Esophagus squamous epithelium (tissue), 5 donors: ENCODE data around the gene DCP1B. TPM values are rescaled to one million over a fixed set of nuclear protein-coding genes. Genes with fewer than 3 reads are reported as not detected.

Experiments
- DNase-seq: peaks from one replicate; lab custom pipeline; 2025; lab: John Stamatoyannopoulos, UW
- H3K27ac ChIP-seq, 4 donors: fragments of 200-600 bp; sonication (generic); one replicate each; pipeline ENCODE4 v1.5.1; 2016 to 2019; ENCODE audit warnings: mild to moderate bottlenecking in 1 of 4
- H3K27me3 ChIP-seq, 4 donors: fragments of 200-600 bp; sonication (generic); 1 replicate in 3 of 4; 2 replicates in 1 of 4; pipeline versions ENCODE4 v1.5.1 to v1.6.0; 2017 to 2021; ENCODE audit warnings: antibody characterized with exemption in 1 of 4
- H3K36me3 ChIP-seq, 3 donors: fragments of 200-600 bp; sonication (generic); one replicate each; pipeline ENCODE4 v1.5.1; 2016 to 2019
- H3K4me1 ChIP-seq, 3 donors: fragments of 200-600 bp; sonication (generic); one replicate each; pipeline ENCODE4 v1.5.1; 2017 to 2019
- H3K4me3 ChIP-seq, 4 donors: fragments of 200-600 bp; sonication (generic); 1 replicate in 3 of 4; 2 replicates in 1 of 4; pipeline ENCODE4 v1.5.1; 2016 to 2019; ENCODE audit warnings: mild to moderate bottlenecking in 2 of 4, moderate library complexity in 1 of 4
- H3K9me3 ChIP-seq, 3 donors: fragments of 200-600 bp; sonication (generic); one replicate each; pipeline ENCODE4 v1.5.1; 2016 to 2019
- POLR2A ChIP-seq, 4 donors: fragments of 450-650 bp; IDR thresholded peaks; one replicate each; pipeline ENCODE4 v1.6.1; 2017; ENCODE audit warnings: antibody characterized with exemption in 4 of 4, mild to moderate bottlenecking in 4 of 4, moderate library complexity in 3 of 4
- WGBS, 2 donors: methylation state at CpG; one replicate each; pipeline ENCODE4 v1.1.5; 2018; 5-methylcytosine and 5-hydroxymethylcytosine counted together
- intact Hi-C: fragments of 100-400 bp; cut with DNase I; formaldehyde crosslinking; loops from one replicate; pipeline ENCODE4 v1.15.0; 2022
- total RNA-seq, 4 donors: library from RNA; depleted of rRNA; stranded (reverse); fragments of >200 nt; gene quantifications; one replicate each; pipeline ENCODE4 v1.1.0, GENCODE V29; 2016
- TF ChIP-seq, protein P1 (sequence below), 6 experiments: fragments of 450-650 bp in 4 of 6; fragments of 200-600 bp in 2 of 6; sonication (generic) in 2 of 6; IDR thresholded peaks; one replicate each; pipeline ENCODE4 v1.5.1; 2016 to 2019; ENCODE audit warnings: antibody characterized with exemption in 6 of 6, mild to moderate bottlenecking in 4 of 6, moderate library complexity in 4 of 6
- donor health status: DM: yes; HTN: yes; CAD: no.

DCP1B gene
- total RNA-seq, 4 donors from 2014 or later: 4.0 to 15.5 (median 10.8) TPM

DNA sequence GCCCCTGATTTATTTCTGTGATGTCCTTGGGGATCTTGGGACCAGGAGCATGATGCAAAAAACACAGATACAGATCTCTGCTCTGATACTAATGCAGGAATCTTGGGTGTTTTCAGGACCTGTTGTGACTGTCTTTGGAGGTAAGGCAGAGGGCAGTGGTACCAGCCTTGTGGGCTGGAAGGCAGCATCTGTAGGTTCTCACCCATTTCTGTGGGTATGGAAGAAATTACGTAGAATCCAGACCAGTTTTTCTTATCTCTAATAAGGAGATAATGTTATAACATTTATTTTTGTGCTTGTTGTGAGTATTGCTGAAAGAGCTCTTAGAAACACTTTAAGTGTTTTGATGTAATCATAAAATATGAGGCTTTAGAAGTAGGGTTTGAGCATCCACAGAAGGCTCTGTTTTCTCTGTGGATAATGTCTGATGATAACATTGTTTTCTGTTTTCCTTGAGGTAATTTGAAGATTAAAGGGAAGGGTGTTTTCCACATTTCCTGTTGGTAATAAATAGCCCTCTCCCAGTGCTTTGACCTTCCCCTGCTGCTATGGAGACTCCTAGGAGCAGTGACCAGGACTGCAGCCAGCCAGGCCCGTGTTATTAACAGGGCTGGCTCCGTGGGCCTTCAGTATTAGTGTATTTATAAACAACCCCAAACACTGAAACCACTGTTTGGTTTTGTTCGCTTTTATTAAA is 9.4 kb upstream of the DCP1B start:
- 54 to 58% methylated on average over 4 of the region's 4 CpGs for WGBS, 2 donors
- no peaks in the 10 kb centered on the region for H3K36me3 ChIP-seq
- H3K9me3 ChIP-seq: no peaks in the 10 kb centered on the region
- intact Hi-C loops: no loop called here
- no peak overlapping the region for H3K4me3 ChIP-seq
- H3K4me1 ChIP-seq: peaks cover 0 to 27% (median 0%) of the 10 kb centered on the region in 3 donors
- H3K27me3 ChIP-seq: no peaks in the 10 kb centered on the region
- no peak for DNase-seq
- TF ChIP-seq POLR2A (IDR thresholded peaks at IDR 0.05): no peak
- TF ChIP-seq, protein P1, sequence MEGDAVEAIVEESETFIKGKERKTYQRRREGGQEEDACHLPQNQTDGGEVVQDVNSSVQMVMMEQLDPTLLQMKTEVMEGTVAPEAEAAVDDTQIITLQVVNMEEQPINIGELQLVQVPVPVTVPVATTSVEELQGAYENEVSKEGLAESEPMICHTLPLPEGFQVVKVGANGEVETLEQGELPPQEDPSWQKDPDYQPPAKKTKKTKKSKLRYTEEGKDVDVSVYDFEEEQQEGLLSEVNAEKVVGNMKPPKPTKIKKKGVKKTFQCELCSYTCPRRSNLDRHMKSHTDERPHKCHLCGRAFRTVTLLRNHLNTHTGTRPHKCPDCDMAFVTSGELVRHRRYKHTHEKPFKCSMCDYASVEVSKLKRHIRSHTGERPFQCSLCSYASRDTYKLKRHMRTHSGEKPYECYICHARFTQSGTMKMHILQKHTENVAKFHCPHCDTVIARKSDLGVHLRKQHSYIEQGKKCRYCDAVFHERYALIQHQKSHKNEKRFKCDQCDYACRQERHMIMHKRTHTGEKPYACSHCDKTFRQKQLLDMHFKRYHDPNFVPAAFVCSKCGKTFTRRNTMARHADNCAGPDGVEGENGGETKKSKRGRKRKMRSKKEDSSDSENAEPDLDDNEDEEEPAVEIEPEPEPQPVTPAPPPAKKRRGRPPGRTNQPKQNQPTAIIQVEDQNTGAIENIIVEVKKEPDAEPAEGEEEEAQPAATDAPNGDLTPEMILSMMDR (IDR thresholded peaks at IDR 0.05): no peak
- peak overlapping the region in 3 of 4 donors; percentile 60 to 64 (median 63) for H3K27ac ChIP-seq

DNA sequence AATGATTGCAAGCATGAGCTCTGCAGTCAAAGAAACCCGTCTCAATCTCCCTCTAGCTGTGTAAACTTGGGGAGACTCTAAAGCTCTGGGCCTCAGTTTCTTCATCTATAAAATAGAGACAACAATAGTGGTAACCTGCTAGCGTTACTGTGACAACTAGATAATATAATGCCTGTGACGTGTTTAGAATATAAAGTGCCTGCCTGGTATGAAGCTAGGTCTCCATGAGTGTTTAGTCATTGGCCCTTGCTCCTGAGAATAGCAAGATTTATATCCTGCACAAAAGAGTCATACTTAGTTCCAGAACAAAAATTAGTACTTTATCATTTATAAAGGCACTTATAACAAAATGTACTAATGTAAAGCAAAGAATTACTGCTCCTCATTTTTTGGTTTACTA is 8.8 kb upstream of the DCP1B start:
- intact Hi-C loops: no loop called here
- no peak for TF ChIP-seq POLR2A (IDR thresholded peaks at IDR 0.05)
- TF ChIP-seq, protein P1 (IDR thresholded peaks at IDR 0.05): no peak
- 81 to 84% methylated on average over 3 of the region's 3 CpGs for WGBS, 2 donors

DNA sequence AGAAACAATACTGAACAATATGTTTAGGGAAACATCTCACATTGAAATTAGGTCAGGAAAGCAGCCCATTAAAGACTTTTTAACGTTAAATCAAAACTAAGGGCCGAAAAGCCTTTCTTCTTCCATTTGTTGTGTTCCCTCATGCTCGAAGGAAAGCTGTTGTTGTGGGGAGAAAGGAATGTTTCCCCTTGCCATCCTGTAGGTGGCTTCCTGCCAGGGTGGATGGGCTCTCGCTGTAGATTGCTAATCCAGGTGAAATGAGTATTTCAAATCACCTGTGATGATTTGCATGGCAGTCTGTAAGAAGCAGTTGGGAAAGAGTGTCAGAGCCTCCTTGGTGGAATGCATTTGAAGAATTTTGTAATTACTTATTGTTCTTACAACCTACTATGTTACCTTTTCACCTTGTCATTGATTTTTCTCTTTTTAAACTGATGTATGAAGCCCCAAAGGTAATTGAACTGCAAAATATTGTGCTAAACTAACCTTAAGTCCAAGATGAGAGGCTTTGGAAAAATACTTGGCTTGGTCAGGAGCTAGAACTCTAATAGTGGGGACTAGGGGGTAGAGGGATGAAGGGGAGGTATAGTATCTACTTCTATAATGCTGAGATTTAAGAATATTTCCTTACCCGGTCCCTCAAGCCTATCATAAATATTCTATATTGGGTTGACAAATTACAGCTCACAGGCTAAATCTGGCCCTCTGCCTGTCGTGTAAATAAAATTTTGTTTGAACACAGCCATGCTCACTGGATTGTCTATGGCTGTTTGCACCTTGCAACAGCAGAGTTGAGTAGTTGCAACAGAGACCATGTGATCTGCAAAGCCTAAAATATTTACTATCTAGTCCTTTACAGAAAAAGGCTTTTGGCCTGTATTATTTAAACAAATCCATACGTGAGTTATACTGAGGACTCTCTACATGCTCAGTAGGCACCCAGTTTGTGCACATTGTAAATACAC is 7.7 kb upstream of the DCP1B start:
- Histone ChIP-seq H3K4me1 (peaks cover 0 to 20% (median 0%) of the 10 kb centered on the region in 3 donors), H3K27me3 (no peaks in the 10 kb centered on the region), H3K4me3 (no peak overlapping the region), H3K27ac (no peak overlapping the region), H3K9me3 (no peaks in the 10 kb centered on the region), H3K36me3 (no peaks in the 10 kb centered on the region)
- intact Hi-C loops: no loop called here
- no peak for DNase-seq
- 67 to 82% methylated on average over 7 of the region's 7 CpGs for WGBS, 2 donors
- no peak for TF ChIP-seq POLR2A (IDR thresholded peaks at IDR 0.05)
- TF ChIP-seq, protein P1 (IDR thresholded peaks at IDR 0.05): no peak

More for the DNA sequence above, 8.8 kb upstream of the DCP1B start:
- H3K4me3 ChIP-seq: no peak overlapping the region
- H3K36me3 ChIP-seq: no peaks in the 10 kb centered on the region
- DNase-seq: no peak
- peak overlapping the region in 2 of 4 donors; percentile 63 to 64 for H3K27ac ChIP-seq
- H3K27me3 ChIP-seq: no peaks in the 10 kb centered on the region
- H3K9me3 ChIP-seq: no peaks in the 10 kb centered on the region
- H3K4me1 ChIP-seq: peaks cover 0 to 27% (median 0%) of the 10 kb centered on the region in 3 donors

DNA sequence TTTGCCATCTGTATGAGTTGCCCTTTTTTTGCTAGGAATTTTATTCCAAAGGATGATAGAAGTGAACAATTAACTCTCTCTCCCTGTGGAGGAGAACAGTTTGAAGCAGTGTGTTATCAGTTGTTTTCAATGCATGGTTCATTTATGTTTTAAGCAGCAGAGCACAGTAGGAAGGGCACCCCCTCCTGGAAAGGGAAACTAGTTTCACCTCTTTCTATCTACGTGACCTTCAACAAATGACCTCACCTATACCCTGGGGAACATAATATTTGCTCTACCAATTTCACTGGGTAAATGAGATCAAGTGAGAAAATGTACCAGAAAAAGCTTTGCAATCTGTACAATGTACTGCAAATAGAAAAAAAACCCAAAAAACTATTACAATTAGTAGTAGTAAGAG is 5.4 kb upstream of the DCP1B start:
- 36 to 41% methylated on average over 1 of the region's 1 CpG for WGBS, 2 donors
- Histone ChIP-seq H3K4me3 (no peak overlapping the region), H3K4me1 (peaks cover 0 to 23% (median 0%) of the 10 kb centered on the region in 3 donors), H3K27me3 (no peaks in the 10 kb centered on the region), H3K27ac (no peak overlapping the region), H3K9me3 (no peaks in the 10 kb centered on the region), H3K36me3 (no peaks in the 10 kb centered on the region)
- DNase-seq: no peak
- no peak for TF ChIP-seq POLR2A (IDR thresholded peaks at IDR 0.05)
- TF ChIP-seq, protein P1 (IDR thresholded peaks at IDR 0.05): no peak
- intact Hi-C loops: no loop called here
